H1 (cell line): ENCODE measurements around the gene LRPPRC. TPM values are rescaled to one million over a fixed set of nuclear protein-coding genes. Genes with fewer than 3 reads are reported as not detected.
A peak's percentile ranks its signal among the peaks of the same experiment; 100 is the strongest.

Experiments used
- CTCF ChIA-PET: fragments of 300-600 bp; sonication (Branson Sonifier 250); formaldehyde crosslinking; loops from one replicate; lab custom pipeline; 2021; ENCODE audit not compliant: partially characterized antibody; lab: Charles Lee
- POLR2A ChIA-PET: fragments of 300-600 bp; sonication (Branson Sonifier 250); formaldehyde crosslinking; loops from one replicate; lab custom pipeline; 2021; ENCODE audit warnings: inconsistent platforms; ENCODE audit not compliant: partially characterized antibody; lab: Charles Lee
- DNase-seq, 2 experiments: peaks; one replicate each; pipeline versions ENCODE4 v3.0.0 to v3.0.0-alpha.2; 2010 to 2022; ENCODE audit warnings: low spot score in 2 of 2, low read depth in 1 of 2, mixed read lengths in 1 of 2
- FAIRE-seq: peaks from 2 replicates; lab custom pipeline; 2011; peaks lifted over from hg19 to GRCh38; lab: Jason Lieb, UNC
- H2AFZ ChIP-seq: 2 replicates; pipeline ENCODE4 v1.8.1; 2012; ENCODE audit warnings: low read length, inconsistent platforms
- H2AK5ac ChIP-seq: 2 replicates; pipeline ENCODE4 v1.6.1; 2013; ENCODE audit warnings: low read depth, low read length
- H2BK120ac ChIP-seq: replicated peaks from 2 replicates; pipeline ENCODE3; 2013; ENCODE audit warnings: low read depth, low read length, inconsistent platforms
- H2BK12ac ChIP-seq: 2 replicates; pipeline ENCODE4 v1.6.1; 2013; ENCODE audit warnings: low read depth, low read length
- H2BK15ac ChIP-seq: 2 replicates; pipeline ENCODE4 v1.6.1; 2013; ENCODE audit warnings: low read length
- H2BK20ac ChIP-seq: 2 replicates; pipeline ENCODE4 v1.6.1; 2013; ENCODE audit warnings: low read length
- H2BK5ac ChIP-seq: 2 replicates; pipeline ENCODE4 v1.6.1; 2013; ENCODE audit warnings: low read depth, low read length
- H3K14ac ChIP-seq: 2 replicates; pipeline ENCODE4 v1.6.1; 2013; ENCODE audit warnings: inconsistent platforms; ENCODE audit not compliant: insufficient read length
- H3K18ac ChIP-seq: 2 replicates; pipeline ENCODE4 v1.6.1; 2013; ENCODE audit warnings: low read length; ENCODE audit errors: extremely low read depth
- H3K23ac ChIP-seq: 2 replicates; pipeline ENCODE4 v1.6.1; 2013; ENCODE audit warnings: inconsistent platforms; ENCODE audit not compliant: insufficient read length
- H3K23me2 ChIP-seq: 2 replicates; pipeline ENCODE4 v1.6.1; 2013; ENCODE audit warnings: low read depth, low read length
- H3K27ac ChIP-seq: 2 replicates; pipeline ENCODE4 v1.6.1; 2011; ENCODE audit warnings: low read depth, low read length, inconsistent platforms
- H3K27me3 ChIP-seq, 4 experiments: replicated peaks in 1 of 4; 1 replicate in 1 of 4; 2 replicates in 3 of 4; pipeline versions ENCODE4 v1.6.1 to v1.8.1; 2011 to 2013; ENCODE audit warnings: low read length in 3 of 4, mild to moderate bottlenecking in 3 of 4, inconsistent platforms in 2 of 4, mixed read lengths in 2 of 4, moderate library complexity in 1 of 4; ENCODE audit not compliant: control insufficient read depth in 3 of 4, insufficient read depth in 3 of 4; ENCODE audit errors: extremely low read depth in 1 of 4
- H3K36me3 ChIP-seq, 4 experiments: 2 replicates each; pipeline versions ENCODE4 v1.6.1 to v1.8.1; 2011 to 2013; ENCODE audit warnings: mild to moderate bottlenecking in 4 of 4, low read length in 3 of 4, moderate library complexity in 2 of 4, control low read depth in 1 of 4, inconsistent platforms in 1 of 4; ENCODE audit not compliant: insufficient read depth in 4 of 4, control insufficient read depth in 2 of 4
- H3K4ac ChIP-seq: replicated peaks from 2 replicates; pipeline ENCODE3; 2013; ENCODE audit warnings: low read length, low read depth, mixed read lengths, inconsistent platforms; ENCODE audit not compliant: insufficient read length
- H3K4me1 ChIP-seq, 4 experiments: replicated peaks in 1 of 4; 1 replicate in 1 of 4; 2 replicates in 3 of 4; pipeline versions ENCODE4 v1.6.1 to v1.8.1; 2011 to 2013; ENCODE audit warnings: low read length in 3 of 4, inconsistent platforms in 2 of 4, mixed read lengths in 1 of 4; ENCODE audit not compliant: insufficient read depth in 4 of 4, control insufficient read depth in 3 of 4
- H3K4me2 ChIP-seq, 2 experiments: 2 replicates each; pipeline versions ENCODE4 v1.6.1 to v1.8.1; 2011 to 2013; ENCODE audit warnings: low read depth in 2 of 2, low read length in 2 of 2, control low read depth in 1 of 2, inconsistent platforms in 1 of 2, mild to moderate bottlenecking in 1 of 2; ENCODE audit not compliant: insufficient read depth in 1 of 2
- H3K4me3 ChIP-seq, 4 experiments: fragments of 200-600, 300-600 bp in 1 of 4; sonication (generic), shearing (Covaris generic), sonication (Bioruptor Twin) in 1 of 4; 2 replicates each; pipeline versions ENCODE4 v1.5.1 to v1.8.1; 2011 to 2016; ENCODE audit warnings: low read length in 4 of 4, low read depth in 3 of 4, control low read depth in 2 of 4, inconsistent platforms in 2 of 4, mild to moderate bottlenecking in 2 of 4, mixed read lengths in 1 of 4, moderate library complexity in 1 of 4; ENCODE audit not compliant: insufficient read depth in 2 of 4; ENCODE audit errors: extremely low read depth in 1 of 4
- H3K56ac ChIP-seq: replicated peaks from 2 replicates; pipeline ENCODE3; 2013; ENCODE audit warnings: low read depth, mild to moderate bottlenecking, mixed read lengths, low read length, inconsistent platforms; ENCODE audit not compliant: insufficient read length
- H3K79me1 ChIP-seq: 2 replicates; pipeline ENCODE4 v1.6.1; 2013; ENCODE audit warnings: low read depth, low read length, control low read depth
- H3K79me2 ChIP-seq, 2 experiments: 2 replicates each; pipeline versions ENCODE4 v1.6.1 to v1.8.1; 2012 to 2013; ENCODE audit warnings: low read length in 2 of 2, mild to moderate bottlenecking in 2 of 2, inconsistent platforms in 1 of 2; ENCODE audit not compliant: insufficient read depth in 2 of 2, control insufficient read depth in 1 of 2
- H3K9ac ChIP-seq, 4 experiments: replicated peaks in 1 of 4; 1 replicate in 1 of 4; 2 replicates in 3 of 4; pipeline versions ENCODE4 v1.6.1 to v1.8.1; 2011 to 2013; ENCODE audit warnings: low read depth in 3 of 4, low read length in 3 of 4, control low read depth in 2 of 4, mild to moderate bottlenecking in 2 of 4, moderate library complexity in 2 of 4, inconsistent platforms in 1 of 4; ENCODE audit errors: extremely low read depth in 1 of 4
- H3K9me3 ChIP-seq, 2 experiments: 2 replicates each; pipeline versions ENCODE4 v1.6.1 to v1.8.1; 2012 to 2013; ENCODE audit warnings: mild to moderate bottlenecking in 2 of 2, moderate library complexity in 2 of 2, control low read depth in 1 of 2, inconsistent platforms in 1 of 2, low read depth in 1 of 2, low read length in 1 of 2, mixed read lengths in 1 of 2; ENCODE audit not compliant: insufficient read depth in 2 of 2
- H4K20me1 ChIP-seq, 2 experiments: replicated peaks in 1 of 2; 2 replicates each; pipeline versions ENCODE3 to v1.8.1; 2011 to 2013; ENCODE audit warnings: inconsistent platforms in 2 of 2, low read length in 2 of 2, mild to moderate bottlenecking in 1 of 2; ENCODE audit not compliant: insufficient read depth in 2 of 2, control insufficient read depth in 1 of 2
- H4K5ac ChIP-seq: 2 replicates; pipeline ENCODE4 v1.6.1; 2013; ENCODE audit warnings: low read length, low read depth, mixed read lengths, inconsistent platforms; ENCODE audit not compliant: insufficient read length
- H4K8ac ChIP-seq: 2 replicates; pipeline ENCODE4 v1.8.0; 2013; ENCODE audit warnings: mild to moderate bottlenecking, moderate library complexity, low read length, inconsistent platforms; ENCODE audit not compliant: insufficient read depth; ENCODE audit errors: extremely low read depth
- H4K91ac ChIP-seq: replicated peaks from 2 replicates; pipeline ENCODE3; 2013; ENCODE audit warnings: low read length, mixed read lengths, inconsistent platforms; ENCODE audit not compliant: insufficient read length
- TAF7 ChIP-seq: optimal IDR thresholded peaks from 2 replicates; pipeline ENCODE3; 2011; ENCODE audit warnings: low read depth, mild to moderate bottlenecking, inconsistent platforms, low read length, moderate library complexity, borderline replicate concordance
- WGBS, 2 experiments: shearing (Covaris generic) in 1 of 2; methylation state at CpG; one replicate each; pipeline versions ENCODE4 v1.1.6 to v1.1.7; 2013 to 2015; ENCODE audit warnings: low lambda C conversion rate in 2 of 2, mixed read lengths in 2 of 2, inconsistent platforms in 1 of 2, low coverage in 1 of 2, missing lambda C conversion rate in 1 of 2; ENCODE audit not compliant: insufficient replicate concordance in 2 of 2, insufficient coverage in 1 of 2, insufficient read length in 1 of 2; ENCODE audit errors: extremely low coverage in 1 of 2, missing lambda C conversion rate in 1 of 2; 5-methylcytosine and 5-hydroxymethylcytosine counted together
- polyA plus RNA-seq, 7 experiments: library from polyadenylated mRNA; depleted of rRNA in 3 of 7; stranded (reverse) in 5 of 7; unstranded in 2 of 7; fragments of >200 nt in 5 of 7; fragments of 200-250 nt in 2 of 7; gene quantifications; 1 replicate in 5 of 7; 2 replicates in 1 of 7; 4 replicates in 1 of 7; pipeline versions ENCODE4 v1.2.1 to v1.2.3, GENCODE V29; 2011 to 2013; ENCODE audit warnings: missing spikeins in 2 of 7, mixed read lengths in 2 of 7
- total RNA-seq: library from RNA; stranded (reverse); fragmentation: NEBNext Ultra II Directional; extraction: Animal tissue kit (Norgen Biotek cat#: 25700); gene quantifications from 2 replicates; pipeline ENCODE4 v1.2.1, GENCODE V29; 2021

Gene LRPPRC
- total and polyA plus RNA-seq, 2 of the 8 experiments (the other 6 are each of a cell fraction or from before 2014, with no cell fraction given), result 43.4 to 167 TPM

- Histone ChIP-seq H3K4me1 (peaks cover 0 to 5% (median 0%) of the 10 kb centered on the region in 4 experiments; a peak in 2 of 7 replicates), H4K91ac (no peak overlapping the region), H2BK20ac (no peak overlapping the region), H2BK15ac (no peak overlapping the region), H4K20me1 (no peaks in the 10 kb centered on the region), H3K23me2 (no peaks in the 10 kb centered on the region), H3K56ac (no peak overlapping the region), H4K8ac (no peak overlapping the region), H2AK5ac (no peak overlapping the region), H3K23ac (no peak overlapping the region), H4K5ac (no peak overlapping the region), H3K4ac (no peak overlapping the region), H3K14ac (no peak overlapping the region), H3K4me3 (no peak overlapping the region), H3K9ac (no peak overlapping the region), H2BK120ac (no peak overlapping the region), H3K4me2 (no peak overlapping the region), H3K79me2 (no peaks in the 10 kb centered on the region), H2BK5ac (no peak overlapping the region), H3K36me3 (no peaks in the 10 kb centered on the region), H2BK12ac (no peak overlapping the region), H3K18ac (no peak overlapping the region), H3K27ac (no peak overlapping the region), H3K79me1 (no peaks in the 10 kb centered on the region), H2AFZ (no peak overlapping the region), H3K9me3 (no peaks in the 10 kb centered on the region), H3K27me3 (no peaks in the 10 kb centered on the region)
- 91% methylated on average over 1 of the region's 1 CpG; no CpG with 5 or more reads in 1 of the 2 experiments for WGBS, 2 experiments
- POLR2A ChIA-PET, result interaction anchor here (0.6 to 0.8 kb wide), 2 partner anchors 9 to 303 kb away, joined by 3 read pairs; no protein-coding TSS in a partner anchor
- no peak for TF ChIP-seq TAF7
- CTCF ChIA-PET, result no interaction called here
- FAIRE-seq (peak; percentile 58), DNase-seq (no peak)
Observed at GRCh38 chr2:44001716-44002115, 5.9 kb upstream of the LRPPRC start.
